Skin of body (tissue), 3 donors: Measurements from ENCODE around the gene RPRM. TPM values are rescaled to one million over a fixed set of nuclear protein-coding genes. Genes with fewer than 3 reads are reported as not detected.
"Not testable (repeated sequence)": the region's sequence is repeated elsewhere in the genome, so short reads cannot be mapped to it uniquely, and the experiment has no call there.

Experiments
- DNase-seq: peaks from one replicate; lab custom pipeline; 2025; lab: John Stamatoyannopoulos, UW
- small RNA-seq: library from RNA; depleted of rRNA; stranded (forward); fragments of <200 nt; gene quantifications from one replicate; pipeline ENCODE3, GENCODE V24; 2014; ENCODE audit warnings: low replicate concordance
- total RNA-seq: library from RNA; depleted of rRNA; stranded (reverse); fragments of >200 nt; gene quantifications from one replicate; pipeline ENCODE4 v1.2.3, GENCODE V29; 2014

Gene RPRM
- total RNA-seq, 1 donor from 2014 or later: 3.2 TPM

DNA sequence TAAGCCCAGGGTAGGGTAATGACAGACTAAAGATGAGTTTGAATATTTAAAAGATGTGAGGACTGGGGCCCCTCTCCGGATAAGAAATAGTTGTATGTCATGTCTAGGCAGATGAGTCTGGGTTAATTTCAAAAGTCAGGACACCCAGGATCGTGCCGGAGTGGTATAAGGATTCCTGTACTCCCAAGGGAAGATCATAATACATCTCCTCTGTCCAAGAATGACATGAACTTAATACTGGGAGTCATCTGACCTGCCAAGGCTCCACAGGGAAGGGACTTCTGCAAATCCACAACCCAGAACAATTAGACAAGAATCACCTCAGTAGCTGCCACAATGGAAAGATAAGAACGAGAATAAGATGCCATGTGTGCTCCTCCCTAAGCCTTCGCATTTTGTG is 17.1 kb downstream of the RPRM start:
- no peak for DNase-seq

DNA sequence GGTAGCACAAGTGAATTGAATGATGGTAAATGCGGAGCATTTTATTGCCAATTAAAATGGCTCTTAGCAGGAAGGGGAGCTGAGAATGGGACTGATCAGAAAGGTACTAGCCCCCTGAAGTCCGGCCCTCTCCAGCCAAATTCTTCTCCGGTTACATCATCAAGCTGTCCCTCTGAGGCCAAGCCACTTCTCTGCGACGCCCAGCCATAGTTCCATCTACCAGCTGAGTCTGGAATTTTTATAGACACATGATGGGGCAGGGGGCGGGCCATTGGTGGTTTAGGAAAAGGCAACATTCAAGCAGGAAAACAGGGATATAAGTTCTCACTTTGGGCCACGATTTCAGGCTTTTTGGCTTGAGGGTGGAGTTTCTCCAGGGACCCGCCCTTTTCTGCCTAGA is 22.7 kb downstream of the RPRM start:
- no peak for DNase-seq

DNA sequence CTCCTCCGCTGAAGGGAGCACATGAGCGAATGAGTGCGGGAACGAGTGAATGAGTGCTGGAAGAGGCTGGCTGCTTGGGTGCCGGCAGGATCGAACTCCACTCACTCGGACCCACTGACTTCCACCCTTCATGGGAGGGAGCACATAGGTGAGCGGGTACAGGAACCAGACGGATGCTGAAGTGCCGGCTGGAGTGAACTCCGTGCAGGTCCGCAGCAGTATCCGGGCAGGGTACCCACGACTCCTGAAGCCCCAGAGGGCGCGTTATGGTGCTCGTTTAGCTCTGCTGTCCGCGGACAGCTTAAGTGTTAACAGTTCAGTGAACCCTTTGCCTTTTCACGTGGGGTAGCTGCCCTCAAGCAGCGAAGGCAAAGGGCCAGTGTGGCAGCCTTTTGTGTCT is 23.2 kb downstream of the RPRM start:
- DNase-seq: no peak

DNA sequence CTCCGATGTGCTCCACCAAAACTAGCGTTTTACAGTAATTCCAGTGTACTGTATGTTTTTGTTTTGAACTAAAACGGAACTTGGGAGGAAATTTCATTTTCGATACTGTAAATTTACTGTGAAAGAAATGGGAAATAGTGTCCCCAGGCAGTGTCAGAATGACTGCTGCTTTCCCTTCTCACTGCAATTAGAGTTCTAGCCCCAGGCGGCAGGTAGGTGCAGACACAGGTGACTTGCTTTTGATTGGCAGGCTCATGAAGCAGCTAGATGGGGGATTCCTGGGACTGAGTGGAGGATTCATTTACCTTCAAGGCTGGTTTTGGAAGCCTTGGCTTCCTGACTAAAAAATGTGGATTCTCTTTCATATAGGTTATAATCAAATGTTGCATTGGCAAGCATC is 27.0 kb downstream of the RPRM start:
- no peak for DNase-seq

DNA sequence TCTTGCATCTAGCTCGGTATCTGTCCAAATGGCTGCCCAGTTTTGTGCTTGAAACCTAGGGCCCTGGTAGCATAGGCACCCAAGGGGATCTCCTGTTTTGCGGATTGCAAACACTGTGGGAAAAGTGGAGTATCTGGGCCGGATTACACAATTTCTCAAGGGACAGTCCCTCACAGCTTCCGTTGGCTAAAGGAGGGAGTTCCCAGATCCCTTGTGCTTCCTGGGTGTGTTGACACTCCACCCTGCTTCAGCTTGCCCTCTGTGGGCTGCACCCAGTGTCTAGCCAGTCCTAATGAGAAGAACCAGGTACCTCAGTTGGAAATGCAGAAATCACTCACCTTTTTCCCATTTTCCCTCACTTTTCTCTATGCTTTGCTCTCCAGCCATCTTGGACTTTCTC is 35.5 kb downstream of the RPRM start:
- no peak for DNase-seq

DNA sequence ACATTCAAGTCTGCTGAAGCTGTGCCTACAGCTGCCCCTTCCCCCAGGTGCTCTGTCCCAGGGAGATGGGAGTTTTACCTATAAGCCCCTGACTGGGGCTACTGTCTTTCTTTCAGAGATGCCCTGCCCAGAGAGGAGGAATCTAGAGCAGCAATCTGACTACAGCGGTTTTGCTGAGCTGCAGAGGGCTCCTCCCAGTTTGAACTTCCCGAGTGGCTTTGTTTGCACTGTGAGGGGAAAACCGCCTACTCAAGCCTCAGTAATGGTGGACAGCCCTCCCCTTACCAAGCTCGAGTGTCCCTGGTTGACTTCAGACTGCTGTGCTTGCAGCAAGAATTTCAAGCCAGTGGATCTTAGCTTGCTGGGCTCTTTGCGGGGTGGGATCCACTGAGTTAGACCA is 35.9 kb downstream of the RPRM start:
- not testable (repeated sequence) for DNase-seq

DNA sequence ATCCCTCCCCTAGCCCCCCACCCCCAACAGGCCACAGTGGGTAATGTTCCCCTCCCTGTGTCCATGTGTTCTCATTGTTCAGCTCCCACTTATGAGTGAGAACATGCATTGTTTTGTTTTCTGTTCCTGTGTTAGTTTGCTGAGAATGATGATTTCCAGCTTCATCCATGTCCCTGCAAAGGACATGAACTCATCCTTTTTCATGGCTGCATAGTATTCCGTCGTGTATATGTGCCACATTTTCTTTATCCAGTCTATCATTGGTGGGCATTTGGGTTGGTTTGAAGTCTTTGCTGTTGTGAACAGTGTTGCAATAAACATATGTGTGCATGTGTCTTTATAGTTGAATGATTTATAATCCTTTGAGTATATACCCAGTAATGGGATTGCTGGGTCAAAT is 38.5 kb downstream of the RPRM start:
- DNase-seq: not testable (repeated sequence)

DNA sequence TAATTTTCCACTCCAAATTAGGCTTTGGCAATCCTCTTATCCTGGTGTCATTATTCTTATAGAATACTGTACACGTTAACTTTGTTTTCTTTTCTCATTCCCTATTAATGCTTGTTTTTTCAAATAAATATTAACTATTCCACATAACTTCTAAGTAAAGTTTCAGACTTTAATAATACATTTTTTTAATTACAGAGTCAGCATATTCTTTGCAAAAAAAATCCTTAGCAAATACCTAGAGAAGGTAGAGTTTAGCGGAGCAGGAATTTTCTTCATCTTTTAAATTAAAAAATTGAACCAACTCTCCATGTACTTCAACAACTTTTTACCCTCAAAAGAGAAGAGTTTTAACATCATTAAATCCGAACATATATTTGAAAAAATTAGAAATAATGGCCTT is 45.2 kb downstream of the RPRM start:
- DNase-seq: no peak

DNA sequence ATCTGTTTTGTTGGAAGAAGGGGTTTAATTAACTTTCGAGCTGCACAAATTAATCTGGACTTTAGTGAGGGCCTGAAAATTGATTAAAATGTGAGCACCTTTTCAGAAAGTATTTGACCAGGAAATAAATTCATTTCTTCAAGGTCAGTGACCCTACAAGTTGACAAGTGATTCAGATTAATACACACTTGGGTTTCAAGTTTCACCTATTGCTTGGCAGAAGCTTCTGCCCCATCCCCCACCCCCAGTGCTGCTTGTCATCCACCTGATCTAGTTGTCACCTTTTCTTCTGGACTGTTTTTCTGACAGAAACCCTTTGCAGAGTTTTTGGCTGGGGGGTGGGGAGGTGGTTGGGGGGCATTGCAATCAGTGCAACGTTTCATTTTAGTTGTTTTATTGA is 46.2 kb downstream of the RPRM start:
- DNase-seq: no peak

DNA sequence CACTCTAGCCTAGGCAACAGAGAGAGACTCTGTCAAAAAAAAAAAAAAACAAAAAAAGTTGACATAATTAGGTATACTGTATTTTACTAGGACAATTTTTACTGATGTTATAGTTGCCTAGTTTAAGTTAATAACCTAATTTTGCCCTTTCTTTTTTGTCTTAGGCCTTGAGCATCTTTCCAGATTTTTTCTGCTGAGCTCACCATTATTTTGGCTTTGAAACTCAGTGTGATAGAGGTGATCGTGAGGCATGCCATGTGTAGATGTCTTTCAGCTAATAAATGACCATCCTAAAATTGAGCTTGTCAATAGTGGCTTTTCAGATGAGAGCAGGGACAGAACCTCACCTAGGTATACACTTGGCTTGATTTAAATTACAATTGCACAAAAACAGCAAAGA is 47.4 kb downstream of the RPRM start:
- no peak for DNase-seq

Small RNAs within 50 kb of the gene (small RNA-seq; reads per million reads assigned to genes)
- not detected for gene RF00275
